SK-N-MC (cell line): ENCODE results near the gene NEK6.

Experiments
- EZH2 ChIP-seq: fragments of 200-600 bp; sonication (generic); IDR thresholded peaks from one replicate; pipeline ENCODE4 v1.6.1; 2017; ENCODE audit warnings: antibody characterized with exemption
- POLR2AphosphoS5 ChIP-seq: IDR thresholded peaks from 2 replicates; pipeline ENCODE4 v1.6.1; 2012; ENCODE audit warnings: mild to moderate bottlenecking, low read depth, low read length, borderline replicate concordance

DNA sequence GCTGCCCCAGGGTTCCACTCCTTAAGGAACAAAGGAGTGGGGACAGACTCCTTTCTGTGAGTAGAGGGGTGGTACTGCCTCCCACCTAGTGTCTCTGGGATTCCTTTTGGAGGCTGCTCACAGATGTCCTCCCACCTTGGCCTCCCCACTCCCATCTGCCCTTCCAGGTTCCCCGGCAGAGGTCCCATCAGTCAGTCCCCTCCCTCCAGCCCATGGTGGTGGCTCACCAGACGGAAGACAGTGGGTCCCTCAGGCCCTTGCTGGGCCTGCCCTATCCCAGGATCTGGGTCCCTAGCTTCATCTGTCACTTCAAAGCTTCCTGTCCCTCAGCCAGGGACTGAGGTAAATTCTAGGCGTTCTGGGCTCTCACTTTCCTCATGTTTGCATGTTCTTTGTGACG is 35.6 kb upstream of the NEK6 start:
- TF ChIP-seq EZH2: no peak
- TF ChIP-seq POLR2AphosphoS5: no peak
